Hepatocyte (in vitro differentiated cells): ENCODE data around the gene SMIM12. TPM values are rescaled to one million over a fixed set of nuclear protein-coding genes. Genes with fewer than 3 reads are reported as not detected.

ENCODE experiments used
- DNase-seq: peaks from one replicate; pipeline ENCODE4 v3.0.0-alpha.2; 2016; ENCODE audit warnings: low spot score
- H2AFZ ChIP-seq: fragments of 200-600 bp; sonication (generic); 2 replicates; pipeline ENCODE4 v1.6.0; 2016; ENCODE audit warnings: antibody characterized with exemption, mild to moderate bottlenecking
- H3K27ac ChIP-seq: fragments of 200-600 bp; sonication (generic); 2 replicates; pipeline ENCODE4 v1.5.1; 2016; ENCODE audit warnings: mild to moderate bottlenecking
- H3K27me3 ChIP-seq: fragments of 200-600 bp; sonication (generic); 2 replicates; pipeline ENCODE4 v1.6.1; 2016
- H3K36me3 ChIP-seq: fragments of 200-600 bp; sonication (generic); replicated peaks from 2 replicates; pipeline ENCODE4 v1.5.1; 2016; ENCODE audit warnings: low read depth; ENCODE audit not compliant: insufficient read depth
- H3K4me1 ChIP-seq: fragments of 200-600 bp; sonication (generic); 2 replicates; pipeline ENCODE4 v1.5.1; 2016; ENCODE audit warnings: mild to moderate bottlenecking, moderate library complexity; ENCODE audit not compliant: insufficient read depth
- H3K4me2 ChIP-seq: fragments of 200-600 bp; sonication (generic); 2 replicates; pipeline ENCODE4 v1.6.0; 2016
- H3K4me3 ChIP-seq: fragments of 200-600 bp; sonication (generic); 2 replicates; pipeline ENCODE4 v1.5.1; 2016; ENCODE audit warnings: mild to moderate bottlenecking
- H3K79me2 ChIP-seq: fragments of 200-600 bp; sonication (generic); 2 replicates; pipeline ENCODE4 v1.6.0; 2017; ENCODE audit warnings: mild to moderate bottlenecking
- H3K9me2 ChIP-seq: fragments of 200-600 bp; sonication (generic); replicated peaks from 2 replicates; pipeline ENCODE4 v1.6.0; 2017; ENCODE audit warnings: mild to moderate bottlenecking; ENCODE audit not compliant: insufficient read depth
- H3K9me3 ChIP-seq: fragments of 200-600 bp; sonication (generic); 2 replicates; pipeline ENCODE4 v1.5.1; 2016; ENCODE audit warnings: low read depth, mild to moderate bottlenecking
- H4K20me1 ChIP-seq: fragments of 200-600 bp; sonication (generic); 2 replicates; pipeline ENCODE4 v1.6.0; 2016; ENCODE audit warnings: mild to moderate bottlenecking; ENCODE audit not compliant: insufficient read depth, poor library complexity, severe bottlenecking
- EZH2 ChIP-seq: fragments of 200-600 bp; sonication (generic); IDR thresholded peaks from 2 replicates; pipeline ENCODE4 v1.6.1; 2016; ENCODE audit warnings: antibody characterized with exemption, mild to moderate bottlenecking, borderline replicate concordance
- EZH2phosphoT487 ChIP-seq: fragments of 200-600 bp; sonication (generic); IDR thresholded peaks from one replicate; pipeline ENCODE4 v1.6.1; 2018; ENCODE audit warnings: antibody characterized with exemption, mild to moderate bottlenecking, low read depth, moderate library complexity; ENCODE audit not compliant: unreplicated experiment, severe bottlenecking
- WGBS: methylation state at CpG from one replicate; pipeline ENCODE4 v1.1.6; 2016; ENCODE audit warnings: low lambda C conversion rate; ENCODE audit errors: missing lambda C conversion rate; 5-methylcytosine and 5-hydroxymethylcytosine counted together
- polyA plus RNA-seq: library from polyadenylated mRNA; unstranded; fragments of >200 nt; fragmentation: Nextera tagmentation; extraction: Ambion mirVana; gene quantifications from 2 replicates; pipeline ENCODE4 v1.2.1, GENCODE V29; 2016
- total RNA-seq: library from RNA; depleted of rRNA; stranded (reverse); fragments of >200 nt; gene quantifications from 2 replicates; pipeline ENCODE4 v1.2.3, GENCODE V29; 2014
- TF ChIP-seq, protein P1 (sequence below): fragments of 200-600 bp; sonication (generic); IDR thresholded peaks from 2 replicates; pipeline ENCODE4 v1.5.1; 2016; ENCODE audit warnings: antibody characterized with exemption, mild to moderate bottlenecking; ENCODE audit not compliant: poor library complexity

SMIM12 gene
- total and polyA plus RNA-seq, 2 experiments from 2014 or later: 21.9 to 53.8 TPM

GRCh38 chr1:34906756-34907155 lies 47.2 kb upstream of the SMIM12 start:
- Histone ChIP-seq H3K9me2 (no peaks in the 10 kb centered on the region), H3K79me2 (no peaks in the 10 kb centered on the region), H3K9me3 (no peaks in the 10 kb centered on the region), H3K4me3 (no peak overlapping the region), H3K36me3 (no peaks in the 10 kb centered on the region), H2AFZ (no peak overlapping the region), H3K27me3 (no peaks in the 10 kb centered on the region), H3K4me1 (no peaks in the 10 kb centered on the region), H3K4me2 (no peak overlapping the region), H4K20me1 (no peaks in the 10 kb centered on the region), H3K27ac (no peak overlapping the region)
- no peak for DNase-seq
- TF ChIP-seq, protein P1, sequence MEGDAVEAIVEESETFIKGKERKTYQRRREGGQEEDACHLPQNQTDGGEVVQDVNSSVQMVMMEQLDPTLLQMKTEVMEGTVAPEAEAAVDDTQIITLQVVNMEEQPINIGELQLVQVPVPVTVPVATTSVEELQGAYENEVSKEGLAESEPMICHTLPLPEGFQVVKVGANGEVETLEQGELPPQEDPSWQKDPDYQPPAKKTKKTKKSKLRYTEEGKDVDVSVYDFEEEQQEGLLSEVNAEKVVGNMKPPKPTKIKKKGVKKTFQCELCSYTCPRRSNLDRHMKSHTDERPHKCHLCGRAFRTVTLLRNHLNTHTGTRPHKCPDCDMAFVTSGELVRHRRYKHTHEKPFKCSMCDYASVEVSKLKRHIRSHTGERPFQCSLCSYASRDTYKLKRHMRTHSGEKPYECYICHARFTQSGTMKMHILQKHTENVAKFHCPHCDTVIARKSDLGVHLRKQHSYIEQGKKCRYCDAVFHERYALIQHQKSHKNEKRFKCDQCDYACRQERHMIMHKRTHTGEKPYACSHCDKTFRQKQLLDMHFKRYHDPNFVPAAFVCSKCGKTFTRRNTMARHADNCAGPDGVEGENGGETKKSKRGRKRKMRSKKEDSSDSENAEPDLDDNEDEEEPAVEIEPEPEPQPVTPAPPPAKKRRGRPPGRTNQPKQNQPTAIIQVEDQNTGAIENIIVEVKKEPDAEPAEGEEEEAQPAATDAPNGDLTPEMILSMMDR: no peak
- TF ChIP-seq EZH2: no peak
- TF ChIP-seq EZH2phosphoT487: no peak
- WGBS: 77% methylated on average over 4 of the region's 4 CpGs

DNA sequence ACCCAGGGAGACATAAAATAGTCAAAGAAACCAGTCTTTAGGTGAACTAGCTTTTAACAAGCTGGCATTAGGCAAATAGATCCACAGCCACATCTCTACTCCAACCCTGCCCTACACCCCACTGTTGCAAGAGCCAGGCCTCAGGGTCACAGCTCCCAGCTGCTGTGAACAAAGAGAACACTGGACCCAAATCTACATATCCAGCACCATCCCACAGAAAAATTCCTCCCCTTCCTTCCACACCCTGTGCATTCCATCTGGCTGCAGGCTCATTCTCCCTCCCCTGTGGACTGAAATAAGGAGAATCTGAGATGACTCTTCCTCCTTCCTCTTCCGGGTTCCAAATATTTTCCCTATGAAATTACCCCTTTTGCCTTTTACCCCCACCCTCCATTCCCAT lies 46.7 kb upstream of the SMIM12 start:
- 74% methylated on average over 1 of the region's 1 CpG for WGBS
- no peak for TF ChIP-seq EZH2phosphoT487
- TF ChIP-seq, protein P1: no peak
- no peak for TF ChIP-seq EZH2
- H2AFZ ChIP-seq: no peak overlapping the region
- H3K36me3 ChIP-seq: no peaks in the 10 kb centered on the region
- H3K27me3 ChIP-seq: peaks cover 3% of the 10 kb centered on the region
- no peak overlapping the region for H3K4me2 ChIP-seq
- no peaks in the 10 kb centered on the region for H4K20me1 ChIP-seq
- no peak overlapping the region for H3K4me3 ChIP-seq
- H3K4me1 ChIP-seq: no peaks in the 10 kb centered on the region
- no peaks in the 10 kb centered on the region for H3K79me2 ChIP-seq
- H3K9me3 ChIP-seq: no peaks in the 10 kb centered on the region
- H3K27ac ChIP-seq: no peak overlapping the region
- no peak for DNase-seq
- no peaks in the 10 kb centered on the region for H3K9me2 ChIP-seq

GRCh38 chr1:34905098-34905459 lies 45.5 kb upstream of the SMIM12 start:
- no peaks in the 10 kb centered on the region for H3K9me2 ChIP-seq
- WGBS: 95% methylated on average over 12 of the region's 12 CpGs
- no peak overlapping the region for H3K4me3 ChIP-seq
- no peak overlapping the region for H3K27ac ChIP-seq
- H4K20me1 ChIP-seq: no peaks in the 10 kb centered on the region
- DNase-seq: no peak
- H2AFZ ChIP-seq: no peak overlapping the region
- H3K4me2 ChIP-seq: no peak overlapping the region
- TF ChIP-seq EZH2: no peak
- peaks cover 3% of the 10 kb centered on the region for H3K27me3 ChIP-seq
- H3K4me1 ChIP-seq: no peaks in the 10 kb centered on the region
- H3K79me2 ChIP-seq: no peaks in the 10 kb centered on the region
- H3K9me3 ChIP-seq: no peaks in the 10 kb centered on the region
- H3K36me3 ChIP-seq: no peaks in the 10 kb centered on the region

DNA sequence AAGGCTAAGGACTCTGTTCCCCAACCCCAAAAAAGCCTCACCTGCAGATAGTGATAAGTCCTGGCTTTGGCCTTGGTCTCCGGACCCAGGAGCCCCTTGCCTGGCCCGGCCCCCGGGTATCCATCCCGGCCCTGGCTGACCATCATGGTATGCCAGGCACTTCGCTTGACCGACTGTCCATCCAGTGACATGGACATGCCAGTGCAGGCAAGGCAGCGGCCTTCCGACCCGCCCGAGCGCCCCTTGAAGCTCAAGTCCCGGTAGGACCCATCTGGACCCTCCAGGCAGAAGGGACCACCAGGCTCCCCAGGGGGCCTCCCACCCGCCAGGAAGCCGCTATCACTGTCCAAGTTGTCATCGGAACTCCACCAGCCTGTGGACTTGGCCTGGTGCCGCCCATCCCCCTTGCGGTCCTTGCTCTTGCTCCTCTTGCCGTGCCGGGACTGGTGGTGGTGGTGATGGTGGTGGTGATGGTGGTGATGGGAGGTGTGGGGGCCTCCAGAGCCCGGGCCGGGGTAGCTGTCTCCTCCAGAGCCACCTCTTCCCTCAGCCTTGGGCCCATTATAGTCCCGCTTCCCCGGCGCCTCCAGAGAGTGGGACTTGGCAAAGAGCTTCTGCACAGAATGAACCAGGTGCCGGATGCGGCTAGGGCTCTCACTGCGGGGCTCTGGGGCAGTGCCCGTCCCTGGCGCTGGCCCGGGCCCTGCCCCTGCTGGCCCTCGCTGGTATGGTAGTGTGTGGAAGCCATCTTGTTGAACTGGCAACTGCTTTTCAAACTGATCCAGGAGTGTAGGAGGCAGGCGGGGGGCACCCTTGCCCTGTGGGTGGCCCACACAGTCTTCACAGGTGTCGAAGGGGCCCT lies 44.9 kb upstream of the SMIM12 start:
- no peak overlapping the region for H3K4me3 ChIP-seq
- no peaks in the 10 kb centered on the region for H3K36me3 ChIP-seq
- H3K79me2 ChIP-seq: no peaks in the 10 kb centered on the region
- DNase-seq: no peak
- no peaks in the 10 kb centered on the region for H3K9me2 ChIP-seq
- WGBS: 92% methylated on average over 31 of the region's 33 CpGs
- H3K4me2 ChIP-seq: no peak overlapping the region
- TF ChIP-seq EZH2phosphoT487 (no peak), EZH2 (no peak)
- TF ChIP-seq, protein P1: no peak
- no peak overlapping the region for H3K27ac ChIP-seq
- no peak overlapping the region for H2AFZ ChIP-seq
- H3K27me3 ChIP-seq: peaks cover 3% of the 10 kb centered on the region
- no peaks in the 10 kb centered on the region for H3K4me1 ChIP-seq
- no peaks in the 10 kb centered on the region for H3K9me3 ChIP-seq
- H4K20me1 ChIP-seq: no peaks in the 10 kb centered on the region
